ENCODE measurements around the gene TFAP2C.

- TF ChIP-seq, protein P1, sequence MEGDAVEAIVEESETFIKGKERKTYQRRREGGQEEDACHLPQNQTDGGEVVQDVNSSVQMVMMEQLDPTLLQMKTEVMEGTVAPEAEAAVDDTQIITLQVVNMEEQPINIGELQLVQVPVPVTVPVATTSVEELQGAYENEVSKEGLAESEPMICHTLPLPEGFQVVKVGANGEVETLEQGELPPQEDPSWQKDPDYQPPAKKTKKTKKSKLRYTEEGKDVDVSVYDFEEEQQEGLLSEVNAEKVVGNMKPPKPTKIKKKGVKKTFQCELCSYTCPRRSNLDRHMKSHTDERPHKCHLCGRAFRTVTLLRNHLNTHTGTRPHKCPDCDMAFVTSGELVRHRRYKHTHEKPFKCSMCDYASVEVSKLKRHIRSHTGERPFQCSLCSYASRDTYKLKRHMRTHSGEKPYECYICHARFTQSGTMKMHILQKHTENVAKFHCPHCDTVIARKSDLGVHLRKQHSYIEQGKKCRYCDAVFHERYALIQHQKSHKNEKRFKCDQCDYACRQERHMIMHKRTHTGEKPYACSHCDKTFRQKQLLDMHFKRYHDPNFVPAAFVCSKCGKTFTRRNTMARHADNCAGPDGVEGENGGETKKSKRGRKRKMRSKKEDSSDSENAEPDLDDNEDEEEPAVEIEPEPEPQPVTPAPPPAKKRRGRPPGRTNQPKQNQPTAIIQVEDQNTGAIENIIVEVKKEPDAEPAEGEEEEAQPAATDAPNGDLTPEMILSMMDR (IDR thresholded peaks at IDR 0.05) = no peak
- no peak for TF ChIP-seq POLR2A (IDR thresholded peaks at IDR 0.05)
Measured at GRCh38 chr20:56584916-56585315, 44.2 kb upstream of the TFAP2C start.
